ENCODE results near the gene OSBPL7.

OSBPL7 gene

DNA sequence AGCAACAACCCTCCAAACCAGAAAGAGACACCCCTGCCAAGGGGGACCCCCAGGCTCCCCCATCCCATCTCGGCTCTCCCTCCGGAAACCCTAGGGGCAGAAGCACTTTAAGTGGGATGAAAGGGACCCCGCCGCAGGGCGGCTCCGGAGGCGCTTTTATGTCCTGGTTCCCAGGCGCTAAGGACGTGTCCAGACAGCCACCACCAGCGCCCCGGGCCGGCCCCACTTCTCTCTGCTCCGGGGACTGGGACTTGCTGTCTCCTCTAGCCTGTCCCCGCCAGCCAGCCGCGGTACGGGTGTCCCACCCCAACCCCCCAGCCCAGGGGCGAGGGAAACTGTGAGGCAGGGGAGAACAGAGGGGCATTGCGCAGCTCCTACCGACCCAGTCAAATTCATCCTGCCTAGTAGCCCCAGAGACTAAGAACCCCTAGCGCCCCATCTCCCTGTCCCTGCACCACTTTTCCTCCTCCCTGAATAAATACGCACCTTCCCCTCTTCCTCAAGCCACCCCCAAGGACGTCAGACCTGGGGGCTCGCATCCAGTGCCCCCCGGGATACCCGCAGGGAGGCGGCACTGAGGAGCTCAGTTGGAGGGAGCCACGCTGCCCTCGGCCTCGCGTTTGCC, 25.2 kb upstream of the OSBPL7 start:
- WGBS, 2 experiments (ENCODE audit: insufficient coverage in 2 of 2), result 37 to 41% methylated on average over 23 of the region's 31 CpGs
- Histone ChIP-seq H3K4me1 (ENCODE audit: control insufficient read depth, insufficient read depth, low read length, poor library complexity, severe bottlenecking) (peaks cover 47% of the 10 kb centered on the region), H3K9me3 (ENCODE audit: control insufficient read depth, low read length) (no peaks in the 10 kb centered on the region), H3K36me3 (ENCODE audit: control insufficient read depth, insufficient read depth, low read length) (peaks cover 13% of the 10 kb centered on the region), H3K4me3 (ENCODE audit: extremely low read depth, insufficient read depth, low read length, poor library complexity, severe bottlenecking) (peak overlapping the region; percentile 1), H3K27ac (ENCODE audit: low read depth, low read length, severe bottlenecking) (no peak overlapping the region)

DNA sequence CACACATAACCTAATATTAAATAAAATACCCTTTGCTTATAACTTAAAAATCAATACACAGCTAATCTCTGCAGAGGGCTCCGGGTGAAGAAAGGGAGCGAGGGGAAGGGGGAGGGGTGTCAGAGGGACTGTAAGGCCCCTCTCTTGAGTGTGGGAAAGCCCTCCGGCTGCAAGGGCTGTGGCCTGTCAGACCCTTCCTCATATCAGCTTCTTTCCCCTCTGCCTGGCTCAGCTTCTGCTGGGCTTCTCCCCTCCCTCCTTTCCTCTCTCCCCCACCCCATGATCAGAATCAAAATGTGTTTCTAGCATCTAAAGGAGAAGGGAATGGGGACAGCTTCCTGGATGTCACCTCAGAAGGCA, 24.1 kb upstream of the OSBPL7 start:
- Histone ChIP-seq H3K36me3 (ENCODE audit: control insufficient read depth, insufficient read depth, low read length) (peaks cover 13% of the 10 kb centered on the region), H3K27ac (ENCODE audit: low read depth, low read length, severe bottlenecking) (no peak overlapping the region), H3K9me3 (ENCODE audit: control insufficient read depth, low read length) (no peaks in the 10 kb centered on the region), H3K4me3 (ENCODE audit: extremely low read depth, insufficient read depth, low read length, poor library complexity, severe bottlenecking) (no peak overlapping the region), H3K4me1 (ENCODE audit: control insufficient read depth, insufficient read depth, low read length, poor library complexity, severe bottlenecking) (peaks cover 49% of the 10 kb centered on the region)
- no CpG with 5 or more reads among the region's 3 CpGs for WGBS, 2 experiments (ENCODE audit: insufficient coverage in 2 of 2)

DNA sequence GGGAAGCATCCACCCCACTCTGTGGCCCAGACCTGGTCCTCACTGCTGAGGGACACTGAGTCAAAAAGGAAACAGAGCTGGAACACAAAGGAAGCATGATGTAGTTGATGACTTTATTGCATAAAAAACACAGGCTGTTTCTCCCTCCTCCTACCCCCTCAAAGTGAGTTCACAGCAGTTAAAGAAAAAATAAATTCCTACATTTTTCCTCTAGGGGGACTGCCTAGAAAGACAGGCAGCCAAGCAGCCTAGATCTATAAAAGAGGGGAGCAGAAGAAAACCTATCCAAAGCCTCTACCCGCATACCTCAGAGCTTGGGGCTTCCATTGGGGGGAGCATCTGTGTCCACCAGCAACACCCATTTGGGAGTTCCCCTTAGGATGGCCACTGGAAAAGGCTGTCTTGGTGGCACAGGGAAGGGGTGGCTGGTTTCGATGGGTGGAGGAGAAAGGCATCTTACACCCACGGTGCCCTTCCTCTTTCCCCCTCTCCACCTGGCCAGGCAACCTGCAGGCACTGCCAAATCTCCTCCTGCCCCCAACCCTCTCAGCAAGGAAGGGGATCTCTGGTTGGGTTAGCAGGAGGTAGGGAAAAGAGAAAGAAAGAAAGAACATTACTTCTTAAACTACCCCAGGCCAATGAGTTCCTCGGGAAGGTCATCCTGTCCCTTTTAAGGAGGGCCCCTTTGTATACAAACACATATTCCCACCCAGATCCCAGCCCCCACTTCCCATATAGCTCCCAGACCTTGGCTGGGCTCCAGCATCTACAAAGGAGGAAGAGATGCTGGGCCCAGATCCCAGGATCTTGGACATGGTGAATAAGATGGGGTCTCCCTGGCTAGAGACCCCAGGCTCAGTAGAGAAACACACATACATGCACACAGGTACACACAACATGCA, 23.5 kb upstream of the OSBPL7 start:
- 80% methylated on average over 1 of the region's 4 CpGs; no CpG with 5 or more reads in 1 of the 2 experiments for WGBS, 2 experiments (ENCODE audit: insufficient coverage in 2 of 2)
- H3K27ac ChIP-seq (ENCODE audit: low read depth, low read length, severe bottlenecking), result no peak overlapping the region
- no peaks in the 10 kb centered on the region for H3K9me3 ChIP-seq (ENCODE audit: control insufficient read depth, low read length)
- H3K4me1 ChIP-seq (ENCODE audit: control insufficient read depth, insufficient read depth, low read length, poor library complexity, severe bottlenecking), result peaks cover 43% of the 10 kb centered on the region
- peaks cover 13% of the 10 kb centered on the region for H3K36me3 ChIP-seq (ENCODE audit: control insufficient read depth, insufficient read depth, low read length)
- H3K4me3 ChIP-seq (ENCODE audit: extremely low read depth, insufficient read depth, low read length, poor library complexity, severe bottlenecking), result no peak overlapping the region

DNA sequence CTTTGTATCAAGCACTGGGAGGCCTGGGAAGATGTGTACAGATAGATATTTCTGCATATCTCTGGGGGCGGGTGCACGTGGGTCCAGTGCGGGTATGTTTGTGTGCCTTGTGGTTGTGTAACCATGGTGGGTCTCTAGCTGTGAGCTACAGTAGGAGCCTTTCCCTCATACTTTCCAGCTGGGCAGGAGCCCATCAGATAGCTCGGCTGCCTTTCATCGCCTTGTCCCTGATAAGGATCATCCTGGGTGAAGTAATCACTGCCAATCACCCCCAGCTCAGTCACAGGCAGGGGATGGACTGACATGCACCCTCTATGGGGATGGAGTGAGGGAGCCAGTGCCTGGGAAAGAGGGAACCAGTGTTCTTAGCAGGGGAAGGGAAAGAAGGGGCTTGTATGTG, 22.6 kb upstream of the OSBPL7 start:
- H3K4me3 ChIP-seq (ENCODE audit: extremely low read depth, insufficient read depth, low read length, poor library complexity, severe bottlenecking), result no peak overlapping the region

DNA sequence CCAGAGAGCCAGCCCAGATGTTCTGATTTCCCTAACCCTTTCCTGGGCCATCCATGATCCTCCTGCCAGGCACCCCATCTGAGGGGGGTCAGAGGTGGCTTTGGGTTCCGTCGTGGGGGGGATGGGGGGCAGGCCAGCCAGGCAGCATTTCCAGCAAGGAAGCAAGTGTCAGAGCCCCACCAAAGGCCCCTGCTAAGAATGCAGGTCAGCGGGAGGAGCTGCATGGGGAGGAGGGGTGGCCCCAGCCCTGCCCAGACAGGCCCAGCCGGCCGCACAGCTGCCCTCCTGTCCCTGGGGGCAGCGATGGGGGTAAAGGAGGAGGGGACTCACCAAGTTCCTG, 21.8 kb upstream of the OSBPL7 start:
- H3K4me3 ChIP-seq (ENCODE audit: extremely low read depth, insufficient read depth, low read length, poor library complexity, severe bottlenecking), result no peak overlapping the region
- no peaks in the 10 kb centered on the region for H3K9me3 ChIP-seq (ENCODE audit: control insufficient read depth, low read length)
- peaks cover 19% of the 10 kb centered on the region for H3K36me3 ChIP-seq (ENCODE audit: control insufficient read depth, insufficient read depth, low read length)
- 37 to 88% methylated on average over 3 of the region's 6 CpGs for WGBS, 2 experiments (ENCODE audit: insufficient coverage in 2 of 2)
- H3K4me1 ChIP-seq (ENCODE audit: control insufficient read depth, insufficient read depth, low read length, poor library complexity, severe bottlenecking), result peaks cover 36% of the 10 kb centered on the region
- no peak overlapping the region for H3K27ac ChIP-seq (ENCODE audit: low read depth, low read length, severe bottlenecking)

More for the DNA sequence above, 22.6 kb upstream of the OSBPL7 start:
- no peaks in the 10 kb centered on the region for H3K9me3 ChIP-seq (ENCODE audit: control insufficient read depth, low read length)
- peaks cover 13% of the 10 kb centered on the region for H3K36me3 ChIP-seq (ENCODE audit: control insufficient read depth, insufficient read depth, low read length)
- WGBS, 2 experiments (ENCODE audit: insufficient coverage in 2 of 2), result 100% methylated on average over 2 to 4 of the region's 5 CpGs
- peaks cover 36% of the 10 kb centered on the region for H3K4me1 ChIP-seq (ENCODE audit: control insufficient read depth, insufficient read depth, low read length, poor library complexity, severe bottlenecking)
- no peak overlapping the region for H3K27ac ChIP-seq (ENCODE audit: low read depth, low read length, severe bottlenecking)

DNA sequence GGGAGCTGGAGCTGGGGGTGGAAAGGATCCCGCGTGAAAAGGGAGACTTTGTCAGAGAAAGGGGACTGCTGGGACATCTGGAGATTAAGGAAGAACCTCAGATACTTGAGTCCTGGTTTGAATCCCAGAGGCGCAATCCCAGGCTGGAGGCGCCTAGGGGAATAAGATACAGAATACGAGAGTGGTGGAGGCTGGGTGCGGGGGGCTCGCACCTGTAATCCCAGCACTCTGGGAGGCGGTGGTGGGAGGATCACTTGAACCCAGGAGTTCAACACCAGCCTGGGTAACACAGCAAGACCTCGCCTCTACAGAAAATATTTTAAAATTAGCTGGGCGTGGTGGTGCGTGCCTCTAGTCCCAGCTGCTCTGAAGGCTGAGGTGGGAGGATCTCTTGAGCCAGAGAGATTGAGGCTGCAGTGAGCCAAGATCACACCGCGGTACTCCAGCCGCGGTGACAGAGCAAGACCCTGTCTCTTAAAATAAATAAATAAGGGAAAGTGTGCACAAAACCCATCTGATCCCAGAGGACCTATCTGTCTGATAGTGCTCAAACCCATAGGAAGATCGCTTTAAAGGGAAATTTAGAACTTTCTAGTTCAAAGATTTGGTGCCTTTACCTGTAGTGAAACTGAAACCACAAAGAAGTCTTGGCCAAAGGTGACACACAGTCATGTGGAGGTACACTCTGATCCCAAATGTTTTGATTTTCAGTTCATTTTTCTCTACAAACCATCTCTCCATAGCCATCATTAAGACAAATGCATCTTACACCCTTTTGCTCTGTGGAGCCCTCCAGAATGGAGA, 20.1 kb upstream of the OSBPL7 start:
- Histone ChIP-seq H3K36me3 (ENCODE audit: control insufficient read depth, insufficient read depth, low read length) (peaks cover 26% of the 10 kb centered on the region), H3K4me1 (ENCODE audit: control insufficient read depth, insufficient read depth, low read length, poor library complexity, severe bottlenecking) (peaks cover 33% of the 10 kb centered on the region), H3K27ac (ENCODE audit: low read depth, low read length, severe bottlenecking) (no peak overlapping the region), H3K9me3 (ENCODE audit: control insufficient read depth, low read length) (no peaks in the 10 kb centered on the region), H3K4me3 (ENCODE audit: extremely low read depth, insufficient read depth, low read length, poor library complexity, severe bottlenecking) (peak overlapping the region; percentile 67)
- WGBS, 2 experiments (ENCODE audit: insufficient coverage in 2 of 2), result 74 to 81% methylated on average over 16 of the region's 16 CpGs

DNA sequence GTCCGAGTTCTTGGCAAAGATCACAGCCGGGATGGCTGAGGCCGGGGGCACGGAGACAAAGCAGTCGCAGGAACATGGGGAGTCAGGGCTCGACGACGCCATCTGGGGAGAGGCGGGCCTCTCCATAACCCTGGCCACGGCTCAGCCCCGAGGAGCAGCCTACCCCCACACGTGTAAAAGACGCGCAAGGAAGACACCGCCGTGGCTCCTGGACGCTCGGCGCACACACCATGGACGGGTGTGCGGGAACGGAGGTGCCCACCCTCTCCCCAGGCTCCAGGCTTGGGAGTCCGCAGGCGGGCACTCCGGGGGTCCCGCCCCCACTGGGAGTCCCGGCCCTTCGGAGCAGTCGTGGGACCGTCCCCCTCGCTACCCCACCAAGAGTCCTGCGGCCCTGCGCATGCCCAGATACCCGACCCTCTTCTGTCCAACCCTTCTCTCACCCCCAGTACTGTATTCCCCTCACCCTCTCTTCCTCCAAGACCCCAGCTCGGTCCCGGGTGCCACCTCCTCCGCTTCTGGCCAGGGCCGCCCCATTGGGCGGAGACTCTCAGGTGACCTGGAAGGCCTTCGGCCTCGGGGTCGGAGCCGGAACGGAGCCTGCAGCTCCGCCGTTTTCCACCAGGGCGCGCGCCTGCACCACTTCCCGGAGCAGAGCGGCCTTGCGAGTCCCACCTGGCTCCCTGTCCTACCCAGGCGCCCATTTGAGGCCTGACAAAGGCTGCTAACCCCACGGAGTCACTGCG, 19.3 kb upstream of the OSBPL7 start, which contains the start of gene SCRN2:
Gene SCRN2, minus strand, starts transcription at position 532 of the 746 bp plus-strand sequence. Its CDS starts 430 bp downstream, at position 102.
- WGBS, 2 experiments (ENCODE audit: insufficient coverage in 2 of 2), result 1 to 2% methylated on average over 41 to 52 of the region's 55 CpGs
- H3K27ac ChIP-seq (ENCODE audit: low read depth, low read length, severe bottlenecking), result no peak within 1 kb of the TSS

DNA sequence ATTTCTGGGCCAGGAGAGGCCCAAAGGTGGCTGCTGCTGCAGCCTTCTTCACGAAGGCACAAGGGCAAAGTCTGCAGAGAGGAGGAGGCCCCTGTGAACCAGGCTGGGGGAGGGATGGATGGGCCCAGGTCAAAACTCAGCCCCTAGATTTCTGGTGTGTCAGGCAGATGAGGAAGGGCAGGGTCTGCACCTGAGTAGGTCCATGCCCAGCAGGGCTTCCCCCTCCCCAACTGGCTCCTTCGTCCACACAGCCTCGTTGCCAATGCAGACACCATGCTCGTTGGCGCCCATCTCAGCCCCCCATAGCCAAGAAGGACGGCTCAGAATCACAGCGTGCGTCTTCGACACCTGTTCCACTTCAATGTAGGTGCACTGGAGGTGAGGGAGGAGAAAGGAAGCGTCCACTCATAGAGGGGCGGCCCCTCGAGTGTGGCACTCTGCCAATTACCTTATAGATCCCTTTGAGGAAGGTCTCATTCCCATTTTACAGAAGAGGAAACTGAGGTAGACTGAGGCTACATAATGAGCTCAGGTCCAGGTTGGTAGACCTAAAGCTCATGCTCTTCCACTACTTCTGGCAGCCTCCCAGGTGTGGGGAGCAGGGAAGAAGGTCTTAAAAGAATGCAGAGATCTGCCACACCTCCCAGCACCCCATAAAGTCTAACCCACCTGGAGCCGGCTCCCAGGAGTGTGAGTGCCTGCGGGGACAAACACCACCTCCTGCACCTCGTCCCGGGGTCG, 18.6 kb upstream of the OSBPL7 start:
- peaks cover 21% of the 10 kb centered on the region for H3K4me1 ChIP-seq (ENCODE audit: control insufficient read depth, insufficient read depth, low read length, poor library complexity, severe bottlenecking)
- 55 to 62% methylated on average over 10 to 17 of the region's 17 CpGs for WGBS, 2 experiments (ENCODE audit: insufficient coverage in 2 of 2)
- no peak overlapping the region for H3K27ac ChIP-seq (ENCODE audit: low read depth, low read length, severe bottlenecking)
- peaks cover 31% of the 10 kb centered on the region for H3K36me3 ChIP-seq (ENCODE audit: control insufficient read depth, insufficient read depth, low read length)
- peak overlapping the region; percentile 67 for H3K4me3 ChIP-seq (ENCODE audit: extremely low read depth, insufficient read depth, low read length, poor library complexity, severe bottlenecking)
- H3K9me3 ChIP-seq (ENCODE audit: control insufficient read depth, low read length), result no peaks in the 10 kb centered on the region

More for the DNA sequence above, 19.3 kb upstream of the OSBPL7 start, which contains the start of gene SCRN2:
- Histone ChIP-seq H3K4me3 (ENCODE audit: extremely low read depth, insufficient read depth, low read length, poor library complexity, severe bottlenecking) (peak within 1 kb of the TSS; percentile 67), H3K36me3 (ENCODE audit: control insufficient read depth, insufficient read depth, low read length) (peaks cover 26% of the 10 kb centered on the region), H3K4me1 (ENCODE audit: control insufficient read depth, insufficient read depth, low read length, poor library complexity, severe bottlenecking) (peaks cover 28% of the 10 kb centered on the region), H3K9me3 (ENCODE audit: control insufficient read depth, low read length) (no peaks in the 10 kb centered on the region)

DNA sequence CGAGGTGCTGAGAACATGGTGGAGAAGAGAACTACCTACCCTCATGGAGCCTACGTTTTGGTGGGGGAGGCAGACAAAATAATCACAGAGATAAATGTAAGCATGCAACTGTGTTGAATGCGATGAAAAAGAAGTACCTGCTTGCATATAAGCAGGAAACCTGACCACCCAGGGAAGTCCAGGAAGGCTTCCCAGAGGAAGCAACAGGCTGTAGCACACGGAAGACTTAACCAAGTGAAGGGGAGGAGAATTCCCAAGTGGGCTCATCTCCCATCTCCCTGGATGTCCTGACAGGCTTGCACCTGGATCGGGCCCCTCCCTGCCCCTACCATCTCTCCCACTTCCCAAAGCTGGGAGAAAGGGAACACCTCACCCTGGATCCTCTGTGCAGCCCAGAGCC, 17.5 kb upstream of the OSBPL7 start:
- peaks cover 10% of the 10 kb centered on the region for H3K4me1 ChIP-seq (ENCODE audit: control insufficient read depth, insufficient read depth, low read length, poor library complexity, severe bottlenecking)
- no peak overlapping the region for H3K27ac ChIP-seq (ENCODE audit: low read depth, low read length, severe bottlenecking)
- 94 to 100% methylated on average over 3 to 5 of the region's 5 CpGs for whole genome bisulfite sequencing, 2 experiments (ENCODE audit: insufficient coverage in 2 of 2)
- peaks cover 31% of the 10 kb centered on the region for H3K36me3 ChIP-seq (ENCODE audit: control insufficient read depth, insufficient read depth, low read length)
- H3K9me3 ChIP-seq (ENCODE audit: control insufficient read depth, low read length), result no peaks in the 10 kb centered on the region
- no peak overlapping the region for H3K4me3 ChIP-seq (ENCODE audit: extremely low read depth, insufficient read depth, low read length, poor library complexity, severe bottlenecking)

Measured in mesodermal cell (in vitro differentiated cells).